DMS79 treated with DMSO at 0.1 percent for 48 hours (cell line): ENCODE measurements around the gene FATE1.

Source experiments
- DNase-seq: peaks from one replicate; lab custom pipeline; 2025; lab: John Stamatoyannopoulos, UW

The FATE1 gene

GRCh38 chrX:151704041-151704663, 11.7 kb upstream of the FATE1 start:
- peak; percentile 32 for DNase-seq

GRCh38 chrX:151708821-151709220, 7.0 kb upstream of the FATE1 start:
- DNase-seq, result no peak

DNA sequence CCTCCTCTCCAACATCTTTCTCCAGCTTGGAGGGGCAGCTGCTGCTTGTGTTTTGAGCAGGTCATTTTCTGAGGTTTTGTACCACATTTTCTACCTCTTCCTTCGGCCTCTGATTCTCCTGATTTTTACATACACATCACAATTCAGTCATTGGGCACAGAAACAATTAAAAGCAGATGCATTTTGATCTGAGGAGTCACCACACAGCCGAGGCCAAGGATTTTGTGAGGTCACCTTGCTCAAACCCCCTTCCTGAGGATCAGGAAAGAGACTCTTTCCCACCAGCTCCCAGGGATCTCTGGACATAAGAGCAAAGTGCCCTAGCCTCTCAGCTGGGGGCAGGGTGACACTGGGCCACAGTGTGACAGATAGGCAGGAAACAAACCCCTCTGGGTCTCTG, 5.4 kb upstream of the FATE1 start:
- DNase-seq, result no peak

- peak; percentile 19 for DNase-seq
These were observed 4.7 kb upstream of the FATE1 start for GRCh38 chrX:151711154-151711553.

DNA sequence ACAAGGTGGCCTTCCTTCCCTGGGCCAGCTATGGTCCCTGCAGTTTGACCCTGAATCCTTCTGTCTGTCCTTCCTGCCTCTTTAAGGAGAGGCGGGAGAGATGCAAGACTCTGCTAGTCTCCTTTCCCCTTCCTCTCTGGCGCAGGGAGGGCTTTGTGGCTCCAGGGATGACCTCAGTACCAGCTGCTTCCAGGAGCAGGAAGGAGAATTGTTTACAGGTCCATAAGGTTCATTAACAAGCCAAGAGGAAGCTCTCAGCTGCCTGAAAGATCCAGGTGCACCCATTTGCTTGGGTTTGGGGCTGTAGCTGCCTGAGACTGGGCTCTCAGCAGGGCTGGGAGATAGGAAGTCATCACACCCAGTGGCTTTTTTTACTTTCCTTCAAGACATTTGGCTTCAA, 4.0 kb upstream of the FATE1 start:
- peak; percentile 56 for DNase-seq

- peak; percentile 8 for DNase-seq
These were observed 3.6 kb upstream of the FATE1 start for GRCh38 chrX:151712253-151712652.

DNA sequence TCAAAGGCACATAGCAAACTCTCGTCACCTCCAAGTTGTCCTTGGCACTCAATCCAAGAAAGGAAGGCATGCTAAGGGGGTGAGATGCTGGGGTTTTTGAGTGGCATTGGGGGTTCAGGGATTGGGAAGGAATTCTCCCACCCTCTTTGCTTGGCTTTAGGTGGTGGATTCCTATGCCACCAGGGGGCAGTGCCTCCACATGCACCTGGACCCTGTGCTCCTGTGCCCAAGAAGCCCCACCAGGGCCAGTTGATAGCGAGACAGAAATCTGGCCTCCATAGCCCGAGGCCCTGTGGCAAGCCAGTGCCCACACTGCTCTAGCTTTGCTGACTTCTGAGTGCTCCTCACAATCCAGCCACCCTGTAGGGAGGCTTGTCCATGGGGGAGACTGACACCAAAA, 2.0 kb upstream of the FATE1 start:
- DNase-seq, result no peak

DNA sequence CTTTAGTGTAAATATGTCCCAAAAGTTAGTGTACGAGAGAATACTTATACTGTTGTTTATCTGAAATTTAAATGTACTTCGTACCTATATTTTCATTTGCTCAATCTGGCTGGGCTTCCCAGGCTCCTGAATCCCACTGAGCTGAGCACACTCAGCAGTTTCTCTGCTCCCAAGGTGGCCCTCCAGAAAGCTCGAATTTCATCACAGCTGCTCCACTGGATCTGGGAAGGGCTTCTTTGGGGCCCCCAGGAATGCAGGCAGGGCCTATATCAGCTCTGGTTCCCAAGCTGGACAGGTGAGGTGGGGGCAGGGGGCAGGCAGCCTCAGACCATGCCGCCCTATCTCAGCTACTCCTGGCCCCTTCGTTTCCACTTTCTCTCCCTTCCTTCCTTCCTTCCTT, 1.5 kb upstream of the FATE1 start:
- no peak for DNase-seq

DNA sequence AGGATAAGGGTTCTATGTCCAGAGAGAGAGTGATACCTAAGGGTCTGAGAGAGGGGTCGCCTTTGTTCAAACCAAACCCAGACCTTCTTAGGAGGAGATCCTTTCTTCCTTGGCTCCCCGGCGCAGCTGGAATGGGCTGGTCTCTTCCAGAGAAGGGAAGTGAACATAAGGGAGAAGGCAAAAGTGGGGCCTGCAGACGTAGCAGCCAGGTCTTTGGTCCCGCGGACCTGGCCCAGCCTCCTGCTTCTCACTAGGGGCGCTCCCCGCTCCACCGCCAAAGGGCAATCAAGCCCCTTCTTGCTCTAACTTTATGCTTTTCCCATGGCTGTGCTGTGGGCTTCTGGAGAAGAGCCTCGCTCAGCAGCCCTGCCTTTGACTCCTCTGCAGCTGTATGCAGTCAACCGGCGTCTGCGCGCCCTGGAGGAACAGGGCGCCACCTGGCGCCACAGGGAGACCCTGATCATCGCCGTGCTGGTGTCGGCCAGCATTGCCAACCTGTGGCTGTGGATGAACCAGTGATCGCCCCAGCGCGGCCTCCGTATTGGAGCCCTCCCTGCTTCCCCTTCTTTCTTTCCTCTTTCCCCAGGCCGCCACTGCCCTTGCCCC, 6.5 kb downstream of the FATE1 start:
- no peak for DNase-seq

DNA sequence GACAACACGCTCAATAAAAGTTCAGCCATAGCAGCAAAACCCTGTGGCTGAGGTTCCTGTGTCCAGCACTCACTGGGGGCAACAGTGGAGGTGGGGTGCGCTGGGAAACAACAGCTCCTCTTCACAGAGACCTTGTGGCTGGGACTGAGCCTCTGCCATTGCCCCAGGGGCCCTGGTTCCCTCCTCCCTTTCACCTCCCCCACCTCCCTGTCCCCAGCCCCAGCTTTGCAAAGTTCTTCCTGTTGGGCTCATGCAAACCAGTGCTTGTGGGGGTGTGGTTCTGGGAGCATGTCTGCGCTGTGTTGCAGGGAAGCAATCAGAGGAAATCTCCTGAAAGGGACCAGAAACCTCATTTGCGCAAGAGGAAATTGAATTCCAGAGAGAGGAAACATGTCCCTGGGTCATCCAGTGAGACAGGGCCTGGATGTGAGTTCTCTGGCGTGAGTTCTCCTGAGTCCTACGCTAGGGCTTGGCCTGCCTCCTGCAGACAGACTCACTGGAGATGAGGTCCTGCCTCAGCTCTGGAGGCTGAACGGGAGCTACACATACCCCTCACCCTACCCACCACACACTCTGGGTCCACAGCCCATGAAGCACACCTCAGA, 7.4 kb downstream of the FATE1 start:
- no peak for DNase-seq

- DNase-seq, result no peak
These were observed 8.9 kb downstream of the FATE1 start for GRCh38 chrX:151724563-151725337.

DNA sequence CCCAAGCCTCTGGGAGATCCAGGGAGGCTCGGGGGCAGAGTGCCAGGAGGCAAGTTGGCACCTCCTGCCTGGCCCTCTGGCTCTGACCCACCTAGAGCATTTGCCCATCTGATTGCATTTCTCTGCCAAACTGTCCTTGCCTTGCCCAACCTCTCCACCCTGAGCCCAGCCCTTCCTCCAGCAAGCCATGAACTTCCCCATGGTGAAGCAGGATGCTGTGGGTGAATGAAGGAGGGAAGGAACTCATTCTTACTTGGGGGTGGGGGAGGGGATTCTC, 9.4 kb downstream of the FATE1 start:
- no peak for DNase-seq

GRCh38 chrX:151726751-151727150, 10.9 kb downstream of the FATE1 start:
- no peak for DNase-seq

DNA sequence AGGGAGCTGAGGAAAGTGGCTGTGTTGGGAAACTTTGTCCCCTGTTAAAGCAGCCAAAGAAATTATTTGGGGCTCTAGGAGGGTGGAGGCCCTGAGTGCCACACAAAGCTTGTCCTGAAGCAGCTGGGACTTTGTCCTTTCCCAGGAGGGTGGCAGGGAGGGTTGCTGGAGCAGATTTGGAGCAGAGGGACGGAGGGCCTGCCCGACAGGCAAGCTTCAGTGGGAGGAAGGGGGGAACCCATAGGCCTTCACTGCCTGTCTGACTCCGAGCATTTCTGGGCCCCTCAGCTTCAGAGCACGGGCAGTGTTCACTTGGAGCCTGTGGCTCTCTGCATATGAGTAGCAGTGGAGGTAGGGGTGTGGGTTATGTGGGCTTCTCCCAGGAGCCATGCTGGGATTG, 11.5 kb downstream of the FATE1 start:
- DNase-seq, result no peak

DNA sequence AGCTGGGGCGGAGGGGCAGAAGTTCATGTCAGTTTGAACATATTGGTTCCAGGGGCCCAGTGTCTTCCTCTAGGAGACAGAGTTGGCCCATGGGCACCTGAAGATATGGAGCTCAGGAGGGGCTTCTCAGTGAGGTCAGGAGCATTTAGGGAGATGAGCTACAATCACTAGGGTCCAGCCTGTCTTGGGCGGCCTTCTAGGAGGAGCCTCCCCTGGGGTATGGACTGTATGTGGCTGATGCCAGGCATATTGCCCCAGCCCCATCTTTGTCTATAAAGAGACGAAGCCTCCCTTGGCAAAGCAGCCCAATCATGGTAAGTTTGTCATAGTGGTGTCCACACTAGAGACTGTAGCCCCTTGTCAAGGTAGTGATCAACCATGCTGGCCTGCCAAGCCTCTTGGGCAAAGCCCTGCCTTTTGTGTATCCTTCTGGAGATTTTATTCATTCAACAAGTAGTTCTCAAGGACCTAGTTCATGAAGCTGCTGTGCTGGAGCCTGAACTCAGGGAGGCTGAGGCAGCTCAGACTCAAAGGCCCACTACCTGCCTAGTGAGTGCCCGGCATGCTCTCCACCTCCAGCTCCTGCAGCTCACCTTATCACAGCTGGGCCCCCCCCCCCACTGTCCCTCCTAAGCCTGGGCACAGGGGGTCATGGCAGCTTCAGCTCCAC, 13.4 kb downstream of the FATE1 start:
- DNase-seq, result no peak

- DNase-seq, result no peak
These were observed 18.6 kb downstream of the FATE1 start, which contains the start of gene CNGA2 for GRCh38 chrX:151734446-151734845. Gene CNGA2, plus strand, starts transcription at chrX:151734746. Its CDS starts 3,738 bp downstream, at chrX:151738484.

DNA sequence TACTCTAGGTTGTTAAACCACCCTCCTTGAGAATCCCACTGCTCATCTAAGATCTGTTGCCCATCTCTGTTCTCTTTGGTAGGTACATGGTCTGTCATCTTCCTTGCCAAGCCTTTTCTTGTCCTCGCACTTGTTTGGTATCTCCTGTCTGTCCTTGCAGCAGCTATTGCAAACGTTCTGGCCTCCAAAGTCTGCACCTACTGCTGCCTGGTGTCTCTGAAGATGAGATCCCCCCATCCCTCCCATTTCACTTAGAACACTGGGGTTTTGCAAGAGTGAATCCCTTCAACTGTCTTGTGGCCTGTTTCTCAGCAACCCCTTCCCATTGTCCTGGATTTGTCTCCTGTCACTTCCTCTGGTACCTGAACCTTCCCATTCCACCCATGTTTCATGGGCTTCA, 19.4 kb downstream of the FATE1 start:
- DNase-seq, result no peak

GRCh38 chrX:151736685-151737084, 20.9 kb downstream of the FATE1 start:
- DNase-seq, result no peak

- DNase-seq, result no peak
These were observed 21.7 kb downstream of the FATE1 start for GRCh38 chrX:151737494-151737893.

- DNase-seq, result no peak
These were observed 22.9 kb downstream of the FATE1 start for GRCh38 chrX:151738751-151739150.

- no peak for DNase-seq
These were observed 25.8 kb downstream of the FATE1 start for GRCh38 chrX:151741606-151742005.

DNA sequence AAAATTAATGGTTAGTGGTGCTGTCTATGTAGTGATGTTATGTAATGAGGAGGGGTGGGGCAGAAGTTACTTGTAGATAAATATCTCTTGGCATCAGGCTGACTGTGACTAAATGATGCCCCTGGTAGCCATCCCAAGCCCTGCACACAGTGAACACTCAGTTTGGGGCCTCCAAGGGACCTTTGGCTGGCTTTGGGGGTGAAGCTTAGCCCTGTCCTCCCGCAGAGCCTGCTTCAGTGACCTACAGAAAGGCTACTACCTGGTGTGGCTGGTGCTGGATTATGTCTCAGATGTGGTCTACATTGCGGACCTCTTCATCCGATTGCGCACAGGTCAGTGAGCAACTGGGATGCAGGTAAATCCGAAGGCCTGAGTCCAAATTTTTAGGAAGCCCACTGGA, 26.5 kb downstream of the FATE1 start:
- DNase-seq, result no peak
